Stimulated activated CD8-positive, alpha-beta memory T cell treated with anti-CD3 and anti-CD28 coated beads, Interleukin-7, amount 100 ng/mL, for 4 hours (primary cell): Measurements from ENCODE around the gene PSMD6.

Experiments
- DNase-seq, 2 donors: peaks; one replicate each; pipeline ENCODE4 v3.0.0-alpha.2; 2020; ENCODE audit warnings: low read depth in 2 of 2

PSMD6 gene

DNA sequence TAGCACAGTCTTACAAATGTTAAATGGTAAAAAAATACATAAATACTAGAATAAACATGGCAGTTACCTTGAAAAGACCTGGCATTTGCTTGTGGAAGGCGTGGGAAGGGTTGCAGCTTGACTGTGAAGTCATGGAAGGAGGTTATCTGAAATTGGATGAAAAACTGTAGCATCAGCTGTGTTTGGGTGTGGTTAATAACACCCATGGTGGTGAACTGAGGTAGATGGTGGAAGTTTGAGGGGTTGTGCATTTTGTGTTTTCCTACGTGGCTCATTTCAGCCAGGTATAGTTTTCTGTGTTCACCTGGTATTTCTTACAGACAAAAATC, 46.5 kb downstream of the PSMD6 start:
- DNase-seq, result no peak

DNA sequence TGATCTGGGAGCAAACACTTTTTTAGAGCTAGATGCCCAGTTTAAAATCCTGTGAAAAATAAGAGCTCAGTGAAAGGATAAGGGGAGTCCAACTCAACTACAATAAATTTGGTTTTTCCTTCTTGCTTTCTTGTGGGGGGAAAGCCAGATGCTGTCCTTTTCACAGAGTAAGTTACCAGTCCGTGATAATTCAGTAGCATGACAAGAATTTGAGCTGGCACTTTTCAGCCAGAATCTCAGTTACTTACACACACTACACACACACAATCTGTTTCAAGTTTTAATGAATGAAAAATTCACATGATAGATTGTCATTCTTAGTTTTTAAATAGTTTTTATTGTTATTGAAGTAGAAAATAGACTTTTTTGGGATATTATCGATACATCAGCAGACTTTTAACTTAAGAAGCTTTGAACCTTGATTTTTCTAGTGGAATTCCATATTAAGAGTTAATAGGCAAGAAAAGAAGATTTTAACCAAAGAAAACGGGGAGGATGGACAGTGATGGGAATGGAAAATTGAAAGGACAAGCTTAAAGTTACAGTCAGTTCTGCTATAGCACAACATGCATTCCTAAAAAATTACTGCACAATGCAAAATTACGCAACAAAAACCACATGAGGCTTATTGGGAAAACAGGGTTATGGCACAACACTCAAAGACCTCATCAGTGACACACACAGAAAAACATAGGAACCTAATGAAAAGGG, 47.0 kb downstream of the PSMD6 start:
- no peak for DNase-seq

DNA sequence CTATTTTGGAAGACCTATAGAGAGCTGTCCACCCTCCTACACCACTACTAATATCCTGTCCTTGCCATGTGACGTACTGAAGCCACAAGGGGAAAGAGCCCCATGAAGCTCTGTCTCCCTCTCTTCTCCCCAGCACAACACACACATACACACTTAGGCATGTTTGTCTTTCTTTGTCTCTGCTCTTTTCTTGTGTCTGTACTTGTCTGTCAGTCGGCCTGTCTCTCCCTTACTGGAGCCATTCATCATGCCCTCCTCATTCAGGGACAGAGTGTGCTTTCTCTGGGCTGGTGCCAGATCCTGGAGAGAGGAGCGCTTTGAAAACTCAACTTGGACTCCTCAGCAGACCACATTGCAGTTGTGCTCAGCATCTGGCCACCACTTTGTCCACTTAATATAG, 47.6 kb downstream of the PSMD6 start:
- DNase-seq, result no peak

DNA sequence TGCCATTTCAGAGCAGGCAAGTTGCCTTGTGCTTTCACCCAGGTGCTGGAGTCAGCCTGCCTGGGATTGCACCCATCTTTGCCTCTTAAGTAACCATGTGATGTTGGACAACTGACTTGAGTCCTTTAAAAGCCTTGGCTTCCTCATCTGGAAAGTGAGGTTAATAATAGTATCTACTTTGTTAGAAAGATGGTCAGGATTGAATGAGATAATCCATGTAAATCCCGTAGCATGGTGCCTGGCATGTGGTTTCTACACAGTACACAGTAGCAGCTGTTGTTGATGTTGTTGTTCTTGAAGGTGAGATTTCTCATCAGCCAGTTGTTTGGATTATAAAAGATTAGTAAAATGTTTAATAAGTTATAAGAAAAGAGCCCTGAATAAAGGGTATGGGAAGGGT, 48.8 kb downstream of the PSMD6 start:
- no peak for DNase-seq

DNA sequence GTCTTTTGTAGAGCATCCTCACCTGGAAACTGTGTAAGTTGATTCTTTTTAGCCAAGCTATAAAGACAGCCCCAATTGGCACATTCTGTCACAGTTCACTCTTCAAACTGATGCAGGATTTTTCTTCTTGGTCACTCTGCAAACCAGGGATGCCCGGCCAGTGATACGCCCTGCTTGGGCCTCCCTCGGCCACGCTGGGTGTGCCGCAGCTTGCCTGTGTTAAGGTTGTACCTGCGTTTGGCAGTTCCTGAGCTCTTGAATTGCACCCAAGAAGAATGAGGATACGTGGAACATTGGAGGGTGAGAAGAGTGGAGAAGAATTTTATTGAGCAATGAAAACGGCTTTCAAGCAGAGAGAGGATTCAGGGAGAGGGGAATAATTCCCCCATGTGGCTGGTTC, 49.9 kb downstream of the PSMD6 start:
- no peak for DNase-seq

DNA sequence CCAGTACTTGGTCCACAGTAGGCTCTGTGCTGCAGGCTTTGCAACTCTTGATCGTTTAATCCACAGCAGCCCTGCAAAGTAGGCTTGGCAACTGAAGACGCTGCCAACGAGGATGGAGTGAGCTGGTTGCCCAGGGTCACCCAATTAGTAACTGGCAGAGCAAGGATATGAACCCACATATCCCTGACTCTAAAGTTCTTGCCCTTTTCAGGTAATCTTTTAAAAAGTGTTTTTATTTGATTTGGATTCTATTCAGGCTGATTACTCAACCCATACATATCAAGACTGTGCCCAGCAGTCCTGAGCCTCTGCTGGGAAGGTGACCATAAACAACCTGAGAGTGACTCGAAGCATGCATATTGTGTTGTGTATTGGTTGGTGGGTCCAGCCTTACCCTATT, 50.3 kb downstream of the PSMD6 start:
- no peak for DNase-seq

DNA sequence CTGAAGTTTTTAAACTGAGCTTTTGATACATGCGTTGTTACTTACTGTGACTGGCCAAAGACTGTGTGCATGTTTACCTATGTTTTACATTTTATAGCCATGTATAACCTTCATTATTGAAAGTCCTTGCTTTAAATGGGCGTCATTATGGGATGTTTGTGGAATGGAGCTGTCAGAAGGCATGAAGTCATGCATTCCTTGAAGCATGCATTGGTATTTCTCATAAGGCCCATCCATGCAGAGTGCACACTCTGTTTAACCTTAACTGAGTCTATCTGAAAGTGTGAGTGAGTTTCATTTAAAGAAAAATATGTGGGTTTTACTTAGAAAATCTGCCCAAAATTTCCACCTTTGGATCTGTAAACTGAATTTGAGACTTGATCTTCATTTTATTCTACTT, 51.1 kb downstream of the PSMD6 start:
- DNase-seq, result no peak

DNA sequence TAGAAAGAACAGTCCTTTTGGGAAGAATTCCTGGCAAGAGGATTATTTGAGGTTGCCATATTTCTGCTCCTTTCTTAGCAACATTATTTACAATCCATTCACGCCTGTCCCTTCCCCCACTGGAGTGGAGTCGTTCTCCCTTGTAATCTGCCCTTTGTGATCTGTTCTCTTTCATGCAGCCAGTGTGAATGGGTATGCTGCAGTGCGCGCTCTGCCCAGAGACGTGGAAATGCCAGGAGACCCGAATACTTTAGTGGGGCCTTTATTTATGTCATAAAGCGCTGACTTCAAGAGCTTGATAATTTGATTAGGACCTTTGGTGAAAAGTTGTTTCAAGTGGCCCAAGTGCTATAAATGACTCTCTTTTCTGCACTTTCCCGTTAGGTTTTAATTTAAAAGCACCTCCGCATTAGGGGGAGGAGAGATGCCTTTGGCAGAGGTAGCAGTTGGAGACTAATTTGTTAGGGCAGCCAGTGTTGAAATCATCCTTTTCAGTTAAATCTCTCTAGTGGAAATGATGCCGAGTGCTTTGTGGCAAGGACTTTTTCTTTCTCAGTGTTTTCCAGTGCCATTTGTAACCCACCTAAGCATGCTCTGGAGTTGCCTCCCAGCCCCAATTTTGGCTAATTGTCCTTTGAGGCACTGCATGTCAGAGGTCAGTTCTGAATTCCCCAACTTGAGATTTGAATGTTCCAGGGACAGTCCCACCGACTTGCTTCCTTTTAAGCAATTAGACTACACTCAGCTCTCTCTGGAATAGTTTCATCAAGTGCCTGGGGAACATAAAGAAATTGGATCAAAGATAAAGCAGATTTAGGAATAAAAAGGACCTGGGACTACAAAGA, 52.4 kb downstream of the PSMD6 start:
- no peak for DNase-seq

DNA sequence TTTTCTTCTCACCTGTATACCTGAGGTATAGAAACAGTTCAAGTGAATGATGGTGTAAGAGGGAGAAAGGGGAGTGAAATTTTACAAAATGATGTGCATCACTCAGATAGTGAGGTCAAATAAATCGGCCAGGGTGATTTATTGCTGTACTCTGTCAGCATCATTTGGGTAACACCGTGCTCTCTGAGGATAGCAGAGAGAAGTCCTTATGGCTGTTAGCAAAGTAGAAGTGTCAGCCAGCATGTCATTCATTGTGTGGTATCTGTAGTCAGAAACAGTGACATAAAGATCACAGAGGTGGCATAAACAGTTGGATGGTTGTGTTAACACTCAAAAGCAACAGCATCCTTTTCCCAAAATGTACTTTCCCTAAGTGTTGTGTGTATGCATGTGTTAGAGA, 53.4 kb downstream of the PSMD6 start:
- DNase-seq, result no peak

DNA sequence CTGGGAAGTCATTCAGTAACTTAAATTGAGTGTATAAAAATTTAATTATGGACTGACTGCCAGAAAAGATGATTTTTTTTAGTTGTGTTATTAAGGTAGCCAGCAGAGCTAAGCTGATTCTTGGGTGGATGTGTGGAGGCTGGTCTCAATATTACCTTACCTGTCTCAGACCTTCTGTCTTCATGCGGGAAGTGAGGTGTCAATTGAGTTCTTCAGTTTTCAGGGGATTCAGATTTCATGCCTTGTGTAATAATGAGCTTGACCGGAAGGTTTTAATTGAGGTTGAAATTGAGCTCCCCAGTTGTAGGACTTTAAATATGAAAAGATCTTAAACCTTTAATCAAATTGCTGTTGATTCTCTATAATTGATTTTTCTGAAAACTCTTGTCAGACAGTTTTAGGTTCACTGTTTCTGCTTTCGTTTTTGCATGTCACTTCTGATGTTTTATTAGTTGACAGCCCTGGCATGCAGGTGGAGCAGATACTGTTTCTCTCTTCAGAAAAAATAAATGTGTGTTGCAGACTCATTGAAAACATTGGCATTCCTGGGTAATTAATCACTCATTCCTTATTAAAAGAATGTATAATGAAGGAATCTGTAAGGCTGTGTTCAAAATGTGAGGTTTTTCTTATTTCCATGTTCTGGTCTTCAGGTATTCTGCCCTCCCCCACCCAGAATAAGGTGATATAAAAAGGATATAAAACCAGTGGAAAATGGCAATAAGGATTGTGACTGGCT, 54.5 kb downstream of the PSMD6 start:
- no peak for DNase-seq

DNA sequence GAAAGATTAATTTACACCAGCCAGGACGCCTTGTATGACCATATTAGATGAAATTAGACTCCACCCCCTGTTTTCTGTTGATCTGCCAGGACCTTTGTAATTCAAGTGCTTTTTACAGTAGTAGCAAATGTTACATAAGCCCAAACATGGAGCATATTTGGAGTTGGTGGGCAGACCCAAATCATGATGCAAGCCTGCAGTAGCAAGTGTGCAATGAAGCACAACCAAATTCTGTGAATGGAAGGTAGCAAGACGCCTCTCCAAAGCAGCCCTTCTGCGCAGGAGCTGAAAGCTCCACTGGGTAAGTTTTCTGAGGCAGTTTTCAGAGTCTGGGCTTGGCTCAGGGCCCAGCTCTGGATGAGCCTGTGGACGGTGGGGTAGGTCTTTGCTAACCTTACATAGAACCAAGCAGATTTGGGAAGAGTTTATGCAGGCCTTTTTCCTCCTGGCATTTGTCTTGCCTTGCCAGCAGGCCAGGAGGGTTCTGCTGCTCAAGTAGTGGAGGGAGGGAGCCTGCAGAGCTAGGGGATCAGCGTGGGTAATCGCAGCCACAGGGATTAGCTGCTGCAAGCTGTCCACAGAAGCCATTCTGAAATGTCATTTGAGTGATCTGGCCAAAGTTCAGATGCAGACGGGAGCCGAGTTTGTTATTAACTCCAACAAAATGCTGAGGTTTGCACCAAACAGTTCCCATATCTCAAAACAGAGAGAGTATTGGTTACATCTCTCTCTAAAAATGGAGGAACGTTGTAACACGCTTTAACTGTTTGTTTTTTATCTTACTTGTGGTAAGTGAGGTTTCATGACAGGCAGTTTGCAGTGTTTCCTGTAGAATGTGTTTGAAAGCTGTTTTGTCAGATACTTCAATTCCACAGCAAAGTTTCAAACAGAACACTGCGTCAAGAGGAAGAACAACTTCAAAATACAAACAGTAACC, 55.4 kb downstream of the PSMD6 start:
- DNase-seq, result no peak

DNA sequence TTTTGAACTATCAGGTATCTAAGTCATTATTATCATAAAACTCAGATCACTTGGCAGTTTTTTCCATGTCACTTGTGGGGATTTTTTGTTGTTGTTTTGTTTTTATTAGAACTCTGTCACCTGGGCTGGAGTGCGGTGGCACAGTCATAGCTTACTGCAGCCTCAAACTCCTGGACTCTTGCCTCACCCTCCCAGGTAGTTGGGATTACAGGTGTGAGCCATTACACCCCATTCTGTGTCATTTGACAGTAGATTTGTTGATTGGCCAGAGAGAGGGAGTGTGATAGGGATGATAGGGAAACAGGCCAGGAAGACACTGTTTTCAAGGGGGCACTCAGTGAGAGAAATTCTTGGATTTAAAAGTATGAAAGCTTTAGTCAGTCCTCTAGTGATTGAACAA, 56.4 kb downstream of the PSMD6 start:
- DNase-seq, result no peak

DNA sequence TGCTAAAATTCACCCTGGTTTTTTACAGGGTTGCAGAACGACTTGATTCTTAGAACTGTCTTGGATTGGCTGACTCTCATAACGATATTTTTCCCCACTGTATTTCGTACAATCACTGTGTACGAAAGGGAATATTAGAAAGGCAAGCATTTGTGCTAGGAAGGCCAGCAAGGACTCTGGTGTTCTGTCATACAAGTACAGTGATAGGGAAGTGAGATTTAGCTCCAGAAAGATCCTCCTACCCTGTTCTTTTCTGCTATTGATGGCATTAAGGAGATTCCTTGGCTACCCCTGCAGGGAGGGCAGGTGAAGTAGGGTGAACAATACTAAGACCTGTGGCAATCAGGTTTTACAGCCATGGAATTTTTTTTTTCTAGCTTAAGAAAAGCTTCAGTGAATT, 57.3 kb downstream of the PSMD6 start:
- DNase-seq, result no peak

DNA sequence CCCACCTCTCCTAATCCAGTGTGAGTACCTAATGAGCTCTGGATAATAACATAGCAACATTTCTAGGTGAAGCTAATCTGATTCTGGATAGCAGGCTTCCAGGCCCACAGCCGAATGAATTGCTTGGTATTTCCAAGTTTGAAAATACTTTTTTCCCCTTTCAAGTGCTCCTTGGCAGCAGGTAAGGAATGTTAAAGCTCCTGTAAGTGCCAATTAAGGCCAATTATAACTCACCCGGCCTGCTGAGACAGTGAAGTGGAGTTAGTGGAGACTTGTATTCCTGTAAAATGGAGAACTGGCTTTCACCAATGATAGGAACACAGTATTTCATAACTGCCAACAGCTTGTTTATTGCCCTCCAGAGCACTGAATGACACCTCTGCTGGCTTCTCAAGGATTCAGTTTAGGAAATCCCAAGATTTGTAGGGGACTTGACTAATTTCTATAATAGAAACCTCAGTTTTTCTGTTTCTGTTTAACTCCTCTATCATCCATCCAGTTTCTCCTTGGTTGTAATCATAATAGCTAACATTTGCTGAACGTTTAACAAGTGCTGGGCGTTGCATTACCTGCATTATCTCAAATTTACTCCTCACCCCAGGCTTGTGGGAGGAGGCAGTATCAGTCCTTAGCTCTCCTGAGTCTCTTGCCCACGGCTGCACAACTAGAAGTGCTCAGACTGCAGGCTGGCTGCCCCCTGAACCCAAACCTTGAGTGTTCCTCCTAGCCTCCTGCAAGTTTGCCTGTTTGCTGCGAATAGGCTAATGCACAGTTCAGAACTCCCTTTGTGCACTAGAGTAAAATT, 58.4 kb downstream of the PSMD6 start:
- no peak for DNase-seq

DNA sequence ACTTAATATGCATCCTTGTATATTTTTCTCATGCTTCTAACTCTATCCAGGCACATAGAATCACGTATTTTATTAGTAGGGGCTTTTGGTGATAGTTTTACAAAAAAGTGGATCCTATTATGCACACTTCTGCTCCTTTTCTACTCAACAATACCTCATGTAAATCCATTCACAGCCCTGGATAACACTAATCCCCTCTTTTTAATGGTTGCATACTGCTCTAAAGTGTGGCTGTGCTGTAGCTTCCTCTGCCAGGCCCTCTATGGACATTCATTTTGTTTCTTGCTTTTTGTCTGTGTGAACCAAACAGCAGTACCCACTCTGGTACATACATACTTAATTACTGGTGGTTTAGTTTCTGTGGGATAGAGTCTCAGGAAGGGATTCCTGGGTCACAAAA, 59.8 kb downstream of the PSMD6 start:
- no peak for DNase-seq

DNA sequence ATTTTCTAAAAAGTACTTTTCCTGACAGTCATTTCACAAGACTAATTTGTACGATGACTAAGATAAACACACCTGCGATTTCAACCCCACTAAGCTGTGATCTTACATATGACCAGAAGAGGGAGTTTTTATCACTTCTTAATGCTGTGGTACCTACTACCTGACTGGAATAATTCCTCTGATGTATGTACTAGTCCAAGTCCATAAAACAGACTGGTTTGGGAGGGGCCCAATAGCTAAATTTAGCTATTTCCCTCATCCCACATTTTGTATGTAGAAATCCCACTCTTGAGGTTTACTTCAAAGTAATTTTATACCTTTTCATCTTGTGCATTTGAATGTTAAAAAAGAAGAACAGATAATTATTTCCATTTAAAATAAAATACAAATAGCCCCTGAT, 61.4 kb downstream of the PSMD6 start:
- DNase-seq, result no peak
